Left ventricle myocardium inferior (tissue), 1 donor: Measurements from ENCODE around the gene TFIP11. TPM values are rescaled to one million over a fixed set of nuclear protein-coding genes. Genes with fewer than 3 reads are reported as not detected.
A peak's percentile ranks its signal among the peaks of the same experiment; 100 is the strongest.
"Not testable (repeated sequence)": the region's sequence is repeated elsewhere in the genome, so short reads cannot be mapped to it uniquely, and the experiment has no call there.

Experiments
- DNase-seq: peaks from one replicate; pipeline ENCODE4 v3.0.0-alpha.2; 2020
- H3K27ac ChIP-seq: fragments of 200-600 bp; replicated peaks from 2 replicates; pipeline ENCODE4 v1.8.0; 2021
- H3K27me3 ChIP-seq: fragments of 200-600 bp; 2 replicates; pipeline ENCODE4 v1.8.0; 2021; ENCODE audit warnings: low read depth
- H3K36me3 ChIP-seq: fragments of 200-600 bp; 2 replicates; pipeline ENCODE4 v1.8.0; 2021
- H3K4me1 ChIP-seq: fragments of 200-600 bp; 2 replicates; pipeline ENCODE4 v1.8.0; 2021
- H3K4me3 ChIP-seq: fragments of 200-600 bp; 2 replicates; pipeline ENCODE4 v1.8.0; 2021; ENCODE audit warnings: mild to moderate bottlenecking, moderate library complexity
- H3K9me3 ChIP-seq: fragments of 200-600 bp; replicated peaks from 2 replicates; pipeline ENCODE4 v1.8.0; 2021
- intact Hi-C: fragments of 100-400 bp; cut with micrococcal nuclease; formaldehyde crosslinking; loops from one replicate; pipeline ENCODE4 v1.11.0; 2022
- total RNA-seq: library from RNA; stranded (reverse); fragmentation: NEBNext Ultra II Directional; extraction: Animal tissue kit (Norgen Biotek cat#: 25700); gene quantifications from one replicate; pipeline ENCODE4 v1.2.1, GENCODE V29; 2021
- TF ChIP-seq, protein P1 (sequence below): fragments of 200-600 bp; IDR thresholded peaks from 2 replicates; pipeline ENCODE4 v1.8.0; 2021; ENCODE audit warnings: antibody characterized with exemption, mild to moderate bottlenecking, borderline replicate concordance
- donor health status: DM: no; HTN: yes; CAD: no; lungs with severe emphysema.

The TFIP11 gene
- total RNA-seq, 1 donor from 2014 or later, result 25.7 TPM

DNA sequence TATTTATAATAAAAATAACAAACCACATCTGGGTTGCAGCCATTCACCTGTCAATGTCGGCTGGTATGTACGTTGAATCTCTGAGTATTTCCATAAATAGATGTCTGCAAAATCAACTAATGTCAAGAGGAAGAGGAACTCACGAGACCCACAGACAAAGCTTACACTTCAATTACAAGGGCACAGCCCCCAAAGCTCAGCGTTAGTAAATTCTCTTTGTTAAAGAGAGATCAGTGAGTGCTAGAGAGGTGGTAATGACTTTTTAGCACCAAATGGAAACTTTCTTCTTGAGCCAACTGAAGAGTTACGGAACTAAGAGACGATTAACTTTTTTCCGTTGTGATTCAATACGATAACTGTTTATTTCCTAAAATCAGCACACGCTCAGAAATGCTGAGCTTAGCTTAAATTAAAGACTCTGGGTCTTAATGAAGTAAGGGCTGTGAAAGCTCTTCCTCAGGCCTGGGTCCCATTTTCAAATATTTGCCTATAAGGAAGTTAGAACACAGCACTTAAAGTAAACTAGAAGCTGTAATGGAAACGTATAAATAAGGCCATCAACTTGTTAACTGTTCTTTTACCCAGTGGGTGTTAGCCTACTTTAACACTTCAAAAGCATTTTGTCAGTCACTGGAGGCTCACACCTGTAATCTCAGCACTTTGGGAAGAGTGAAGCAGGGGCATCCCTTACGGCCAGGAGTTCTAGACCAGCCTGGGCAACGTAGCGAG lies 22.8 kb upstream of the TFIP11 start:
- DNase-seq, result no peak
- Histone ChIP-seq H3K9me3 (no peaks in the 10 kb centered on the region), H3K4me1 (peaks cover 15% of the 10 kb centered on the region), H3K4me3 (no peak overlapping the region), H3K36me3 (peaks cover 72% of the 10 kb centered on the region), H3K27ac (peak overlapping the region; percentile 1), H3K27me3 (no peaks in the 10 kb centered on the region)
- TF ChIP-seq, protein P1, sequence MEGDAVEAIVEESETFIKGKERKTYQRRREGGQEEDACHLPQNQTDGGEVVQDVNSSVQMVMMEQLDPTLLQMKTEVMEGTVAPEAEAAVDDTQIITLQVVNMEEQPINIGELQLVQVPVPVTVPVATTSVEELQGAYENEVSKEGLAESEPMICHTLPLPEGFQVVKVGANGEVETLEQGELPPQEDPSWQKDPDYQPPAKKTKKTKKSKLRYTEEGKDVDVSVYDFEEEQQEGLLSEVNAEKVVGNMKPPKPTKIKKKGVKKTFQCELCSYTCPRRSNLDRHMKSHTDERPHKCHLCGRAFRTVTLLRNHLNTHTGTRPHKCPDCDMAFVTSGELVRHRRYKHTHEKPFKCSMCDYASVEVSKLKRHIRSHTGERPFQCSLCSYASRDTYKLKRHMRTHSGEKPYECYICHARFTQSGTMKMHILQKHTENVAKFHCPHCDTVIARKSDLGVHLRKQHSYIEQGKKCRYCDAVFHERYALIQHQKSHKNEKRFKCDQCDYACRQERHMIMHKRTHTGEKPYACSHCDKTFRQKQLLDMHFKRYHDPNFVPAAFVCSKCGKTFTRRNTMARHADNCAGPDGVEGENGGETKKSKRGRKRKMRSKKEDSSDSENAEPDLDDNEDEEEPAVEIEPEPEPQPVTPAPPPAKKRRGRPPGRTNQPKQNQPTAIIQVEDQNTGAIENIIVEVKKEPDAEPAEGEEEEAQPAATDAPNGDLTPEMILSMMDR, result no peak
- intact Hi-C loops, result no loop called here

- H3K27ac ChIP-seq, result no peak overlapping the region
- no peaks in the 10 kb centered on the region for H3K27me3 ChIP-seq
- no peaks in the 10 kb centered on the region for H3K9me3 ChIP-seq
- TF ChIP-seq, protein P1, result no peak
- no peak overlapping the region for H3K4me3 ChIP-seq
- DNase-seq, result no peak
- peaks cover 72% of the 10 kb centered on the region for H3K36me3 ChIP-seq
- intact Hi-C loops, result no loop called here
- peaks cover 15% of the 10 kb centered on the region for H3K4me1 ChIP-seq
Observed at GRCh38 chr22:26534171-26534855, 22.0 kb upstream of the TFIP11 start.

DNA sequence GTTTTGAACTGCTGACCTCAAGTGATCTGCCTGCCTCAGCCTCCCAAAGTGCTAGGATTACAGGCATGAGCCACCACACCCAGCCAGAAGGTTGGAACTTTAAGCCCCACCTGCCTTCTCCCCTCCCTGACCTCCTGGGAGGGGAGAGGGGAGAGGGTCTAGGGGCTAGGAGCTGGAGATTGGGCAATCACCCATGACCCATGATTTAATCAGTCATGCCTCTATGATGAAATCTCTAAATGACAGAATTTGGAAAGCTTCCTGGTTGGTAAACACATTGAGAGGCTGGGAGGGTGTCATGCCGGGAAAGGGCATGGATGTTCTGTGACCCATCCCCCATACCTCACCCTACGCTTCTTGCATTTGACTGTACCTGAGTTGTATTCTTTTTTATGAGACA lies 17.1 kb upstream of the TFIP11 start:
- TF ChIP-seq, protein P1, result no peak
- Histone ChIP-seq H3K36me3 (peaks cover 64% of the 10 kb centered on the region), H3K4me1 (peaks cover 49% of the 10 kb centered on the region)

DNA sequence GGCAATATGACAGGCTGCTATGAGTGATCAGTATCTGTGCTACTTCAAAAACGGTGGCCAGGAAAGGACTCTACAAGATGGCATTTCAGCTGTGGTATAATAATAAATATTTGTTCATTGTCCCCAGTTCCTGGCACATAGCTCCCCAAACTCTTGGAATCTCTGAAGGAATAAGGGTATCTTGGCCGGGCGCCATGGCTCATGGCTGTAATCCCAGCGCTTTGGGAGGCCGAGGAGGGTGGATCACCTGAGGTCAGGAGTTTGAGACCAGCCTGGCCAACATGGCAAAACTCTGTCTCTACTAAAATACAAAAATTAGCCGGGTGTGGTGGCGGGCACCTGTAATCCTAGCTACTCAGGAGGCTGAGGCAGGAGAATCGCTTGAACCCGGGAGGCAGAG lies 16.2 kb upstream of the TFIP11 start:
- H3K27ac ChIP-seq, result peak overlapping the region; percentile 81
- DNase-seq, H3K27me3 ChIP-seq, H3K9me3 ChIP-seq, H3K4me3 ChIP-seq, intact Hi-C loops: not testable (repeated sequence)
- H3K4me1 ChIP-seq, result peaks cover 45% of the 10 kb centered on the region
- peaks cover 64% of the 10 kb centered on the region for H3K36me3 ChIP-seq

More for the DNA sequence above, 17.1 kb upstream of the TFIP11 start:
- DNase-seq, result no peak
- H3K27ac ChIP-seq, result peak overlapping the region; percentile 81
- H3K27me3 ChIP-seq, result no peaks in the 10 kb centered on the region
- no peak overlapping the region for H3K4me3 ChIP-seq
- no peaks in the 10 kb centered on the region for H3K9me3 ChIP-seq
- intact Hi-C loops, result no loop called here

DNA sequence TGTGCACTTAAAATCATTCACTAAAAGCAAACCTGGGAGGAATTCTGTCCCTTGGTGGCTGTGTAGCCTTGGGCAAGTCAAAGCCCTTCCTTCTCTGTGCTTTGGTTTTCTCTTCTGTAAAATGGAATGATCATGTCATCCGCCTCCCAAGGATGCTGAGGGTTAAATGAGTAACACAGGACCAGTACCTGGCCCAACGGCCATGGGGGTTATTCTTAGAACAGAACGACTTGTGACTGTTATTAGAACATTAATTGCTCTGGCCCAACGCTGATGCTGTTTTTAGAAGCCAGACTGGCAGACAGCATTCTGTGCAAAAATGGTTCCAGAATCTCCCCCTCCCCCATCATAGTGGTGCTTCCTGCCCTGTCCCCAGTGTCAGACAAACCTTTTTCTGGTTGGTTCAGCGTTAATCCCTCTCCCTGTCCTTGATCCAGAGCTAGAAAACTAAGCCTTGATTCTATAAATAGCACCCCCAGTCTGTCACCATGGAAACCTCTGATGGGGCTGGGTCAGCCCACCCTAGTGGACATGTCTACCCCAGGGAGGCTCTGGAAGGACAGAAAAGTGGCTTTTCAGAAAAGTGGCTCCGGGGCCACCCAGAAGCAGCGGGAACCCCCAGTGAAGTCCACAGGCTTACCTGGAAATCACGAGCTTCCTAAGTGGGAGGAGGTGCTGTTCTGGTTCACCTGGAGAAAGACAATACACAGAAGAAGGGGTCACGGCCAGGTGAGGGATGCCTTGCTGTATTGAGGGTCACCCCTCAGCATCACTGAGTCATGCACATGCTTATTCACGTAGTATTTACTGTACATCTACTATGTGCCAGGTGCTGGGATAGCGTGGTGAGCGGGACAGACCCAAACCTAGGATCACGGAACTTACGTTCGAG lies 15.5 kb upstream of the TFIP11 start:
- Histone ChIP-seq H3K4me1 (peaks cover 45% of the 10 kb centered on the region), H3K27ac (peak overlapping the region; percentile 81), H3K4me3 (peak overlapping the region; percentile 23), H3K9me3 (no peaks in the 10 kb centered on the region), H3K36me3 (peaks cover 61% of the 10 kb centered on the region), H3K27me3 (no peaks in the 10 kb centered on the region)
- intact Hi-C loops, result no loop called here
- peak; percentile 39 for DNase-seq
- TF ChIP-seq, protein P1, result no peak
